ENCODE data around the gene BTBD9.

Gene BTBD9

DNA sequence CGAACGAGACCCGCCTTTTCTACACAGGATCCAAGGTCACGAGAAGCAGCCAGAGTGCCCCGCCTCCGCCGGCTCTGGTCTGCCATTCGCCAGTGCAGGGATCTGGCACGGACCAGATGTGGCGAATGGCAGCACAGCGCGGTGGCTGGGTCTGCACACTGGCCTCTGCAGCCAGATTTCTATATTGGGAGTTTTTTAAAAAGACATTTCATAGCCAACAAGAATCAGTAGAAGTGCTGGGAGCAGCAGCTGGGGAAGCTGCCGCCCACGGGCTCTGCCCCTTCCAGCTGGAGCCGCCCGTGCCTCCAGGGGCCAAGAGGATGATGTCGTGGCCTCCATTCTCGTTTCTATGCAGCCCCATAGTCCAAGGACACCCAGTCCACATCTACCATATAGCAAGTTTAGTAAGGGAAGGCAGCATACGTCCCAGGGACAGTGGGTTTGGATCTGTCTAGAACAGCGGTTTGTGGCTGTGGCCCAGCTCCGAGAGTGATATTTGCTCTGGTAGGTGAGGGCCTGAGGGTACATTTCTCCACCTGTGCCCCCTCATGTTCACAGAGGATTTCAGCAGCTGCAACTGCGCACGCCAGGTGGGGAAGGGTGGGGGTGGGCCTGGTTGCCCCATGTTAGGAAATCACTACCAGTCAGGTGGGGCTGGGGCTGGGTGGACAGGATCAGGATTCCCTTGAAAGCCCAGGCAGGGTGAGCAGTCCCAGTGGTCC is 486.5 kb downstream of the BTBD9 start:
- DNase-seq, result no peak

DNA sequence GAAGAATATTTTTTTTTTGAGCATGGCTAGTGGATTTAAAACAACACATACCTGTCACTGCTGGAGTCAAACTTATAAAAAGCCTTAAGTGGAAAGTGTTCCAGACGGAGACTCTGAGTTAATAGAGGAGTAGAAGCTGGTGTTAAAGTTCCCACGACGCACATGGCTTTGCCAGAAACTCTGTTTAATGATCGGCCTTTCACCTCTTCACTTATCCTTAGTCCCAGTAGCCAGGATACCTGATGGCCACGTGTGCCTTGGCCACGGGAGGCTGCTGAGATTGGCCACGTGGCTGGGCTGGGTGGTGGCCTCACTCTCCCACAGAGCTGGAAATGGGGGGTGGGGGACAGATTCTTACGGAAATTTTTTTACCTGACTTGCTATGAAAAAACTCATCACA is 487.1 kb downstream of the BTBD9 start:
- DNase-seq, result no peak

DNA sequence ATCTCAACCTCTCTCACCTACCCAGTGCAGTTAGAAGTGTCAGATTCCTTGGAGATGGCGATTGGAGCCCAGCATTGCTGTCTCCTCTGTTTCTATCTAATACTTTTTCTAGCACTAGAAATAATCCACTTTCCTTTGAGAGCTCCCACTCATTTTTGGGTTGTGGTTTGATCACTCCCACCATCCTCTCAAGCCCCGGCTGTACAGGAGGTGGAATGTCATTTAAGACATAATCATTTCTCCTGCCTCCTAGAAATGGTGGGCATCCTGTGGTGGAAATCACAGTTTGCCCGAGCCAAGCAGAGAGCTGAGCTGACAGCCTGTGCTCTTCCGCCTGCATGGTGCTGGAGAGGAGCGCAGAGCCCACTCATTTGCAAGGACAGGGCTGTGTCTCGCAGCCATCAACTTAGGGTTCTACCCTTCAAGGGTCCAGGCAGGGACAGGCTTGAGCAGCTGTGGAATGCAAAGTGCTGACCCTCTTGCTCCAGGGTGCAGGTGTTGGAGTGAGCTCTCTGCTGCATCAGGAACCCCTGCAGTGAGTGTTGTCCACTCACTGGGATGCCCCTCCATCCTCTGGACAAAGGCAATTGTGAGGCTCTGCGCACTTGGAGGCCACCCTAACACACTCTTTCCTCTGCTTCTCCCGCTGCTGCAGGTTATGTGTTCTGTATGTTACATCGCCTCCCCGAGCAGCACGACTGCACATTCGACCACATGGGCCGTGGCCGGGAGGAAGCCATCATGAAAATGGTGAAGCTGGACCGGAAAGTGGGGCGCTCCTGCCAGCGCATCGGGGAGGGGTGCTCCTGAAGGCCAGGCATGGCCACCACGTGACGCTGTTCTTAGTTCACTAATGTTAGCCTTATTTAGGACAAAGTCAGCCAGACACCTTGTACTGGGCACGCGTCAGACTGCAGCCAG is 487.9 kb downstream of the BTBD9 start:
- no peak for DNase-seq

DNA sequence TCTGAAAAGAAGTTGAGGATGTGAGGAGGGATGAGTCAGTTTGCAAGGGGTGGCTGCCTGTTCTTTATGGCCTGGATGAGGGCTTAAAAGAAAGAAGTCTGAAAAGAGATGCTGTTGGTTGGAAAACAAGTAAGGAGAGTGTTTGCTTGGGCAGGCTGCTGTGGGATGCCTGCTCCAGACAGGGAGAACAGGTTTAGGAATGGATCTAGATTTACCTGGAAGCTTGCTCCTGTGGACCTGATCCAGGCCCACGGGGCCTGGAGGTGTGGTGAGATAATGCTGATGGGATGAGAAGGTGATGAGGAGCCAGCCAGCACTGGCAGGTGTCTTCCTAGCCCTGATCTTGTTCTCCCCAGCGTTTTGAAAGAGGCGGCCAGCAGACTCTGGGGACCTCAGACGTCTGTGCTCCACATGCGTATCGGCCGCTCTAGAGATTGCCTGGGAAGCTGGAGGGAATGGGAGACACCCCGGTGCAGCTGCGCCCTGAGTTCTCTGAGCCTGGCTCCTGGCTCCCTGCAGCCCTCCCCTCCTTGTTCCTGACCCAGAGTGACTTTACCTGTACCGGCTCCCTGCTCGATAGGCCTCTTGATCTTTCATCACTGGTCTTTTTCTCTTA is 488.9 kb downstream of the BTBD9 start:
- DNase-seq, result no peak

DNA sequence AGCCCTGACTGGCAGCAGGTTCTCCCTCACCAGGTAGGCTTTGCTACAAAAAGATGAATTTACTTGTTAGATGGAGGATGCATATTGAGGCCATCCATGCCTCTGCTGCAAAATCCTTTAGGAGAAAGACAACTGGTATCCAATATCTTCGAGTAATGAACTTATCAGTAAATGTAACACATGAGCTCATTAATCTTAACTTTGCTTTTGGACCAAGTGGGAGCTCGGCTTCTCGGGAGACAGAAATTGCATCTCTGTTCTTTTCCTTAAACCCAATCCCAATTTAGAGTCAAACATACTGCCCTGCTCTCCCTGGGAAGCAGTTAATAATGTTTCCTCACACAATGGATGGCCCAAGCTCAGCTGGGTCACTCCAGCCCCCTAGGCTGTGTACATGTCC is 489.7 kb downstream of the BTBD9 start:
- no peak for DNase-seq

DNA sequence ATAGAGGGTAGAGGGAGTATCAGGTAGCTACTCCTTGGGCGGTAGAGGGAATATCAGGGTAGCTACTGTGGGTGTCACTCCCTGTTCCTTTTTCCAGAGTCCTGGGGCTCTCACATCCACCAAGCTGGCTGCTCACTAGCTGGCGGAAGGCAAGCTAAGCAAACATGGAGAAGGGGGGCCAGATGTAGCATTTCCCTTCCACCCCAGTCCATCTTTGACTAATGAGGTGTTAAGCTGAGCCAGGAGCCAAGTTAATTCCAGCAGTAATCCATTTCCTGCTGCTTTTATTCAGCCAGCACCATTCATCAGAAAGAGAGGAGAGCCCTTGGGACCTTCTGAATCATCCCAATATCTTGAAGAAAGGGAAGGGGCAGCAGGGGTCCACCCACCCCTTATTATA is 490.2 kb downstream of the BTBD9 start:
- DNase-seq, result no peak

DNA sequence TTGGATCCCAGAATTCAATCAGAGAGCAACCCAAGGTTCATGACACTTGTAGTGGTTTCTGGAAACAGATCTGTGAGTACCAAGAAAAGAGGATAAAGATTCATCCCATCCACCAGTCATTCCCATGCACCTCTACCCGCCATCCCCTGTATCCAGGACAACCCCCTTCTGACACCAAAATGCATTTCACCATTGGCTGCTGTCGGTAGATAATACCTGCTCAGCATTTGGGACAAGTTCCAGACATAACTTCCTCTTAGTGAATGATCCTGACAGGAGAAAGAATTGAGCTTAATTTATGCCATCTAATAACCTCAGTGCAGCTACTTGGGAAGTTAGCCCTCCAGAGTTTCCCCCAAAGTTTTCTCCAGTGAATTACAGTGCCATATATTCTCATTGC is 491.1 kb downstream of the BTBD9 start:
- DNase-seq, result no peak

DNA sequence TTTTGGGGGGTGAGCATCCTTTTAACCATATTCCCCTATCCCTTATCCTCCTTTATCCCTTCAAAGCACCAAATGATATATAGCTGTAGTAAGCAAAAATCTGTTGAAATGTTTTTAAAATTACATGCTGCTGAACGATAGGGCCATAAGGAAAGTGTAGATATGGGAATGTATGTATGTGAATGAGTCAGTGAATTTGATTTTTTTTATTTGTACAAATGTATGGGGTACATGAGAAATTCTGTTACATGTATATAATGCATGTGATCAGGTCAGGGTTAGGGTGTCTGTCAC is 493.0 kb downstream of the BTBD9 start:
- DNase-seq, result no peak

DNA sequence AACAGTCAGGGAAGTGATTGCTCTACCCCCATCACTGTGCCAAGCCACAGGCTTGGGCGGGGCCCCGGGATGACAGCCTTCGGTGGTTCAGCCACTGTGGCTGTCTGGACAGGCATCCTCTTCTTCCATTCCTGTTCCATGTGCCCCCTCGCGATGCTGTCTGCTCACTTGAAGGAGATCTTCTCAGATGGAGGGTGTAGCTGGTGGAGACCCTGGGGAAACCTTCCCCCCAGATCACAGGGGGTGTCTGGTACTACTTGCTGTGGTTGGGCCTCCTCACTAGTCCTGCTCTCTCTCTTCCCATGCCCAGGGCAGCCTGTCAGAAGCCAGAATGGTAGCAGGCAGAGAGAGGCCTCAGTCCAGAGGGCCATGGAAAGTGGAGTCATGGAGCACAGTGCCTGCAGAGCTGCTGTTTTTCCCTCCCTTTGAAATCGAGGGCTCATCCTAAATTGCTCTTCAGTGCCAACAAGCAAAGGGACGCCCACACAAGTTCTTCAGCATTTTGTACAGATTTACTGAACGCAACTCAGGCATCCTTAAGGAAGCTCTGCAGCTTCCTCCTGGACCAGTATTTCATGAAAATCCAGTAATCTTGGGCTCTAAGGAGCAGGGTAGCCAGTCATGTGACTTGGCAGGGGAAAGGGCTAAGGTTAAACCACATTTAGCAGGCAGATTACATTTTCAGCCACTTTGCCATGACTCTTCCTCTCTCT is 493.6 kb downstream of the BTBD9 start:
- DNase-seq, result no peak

DNA sequence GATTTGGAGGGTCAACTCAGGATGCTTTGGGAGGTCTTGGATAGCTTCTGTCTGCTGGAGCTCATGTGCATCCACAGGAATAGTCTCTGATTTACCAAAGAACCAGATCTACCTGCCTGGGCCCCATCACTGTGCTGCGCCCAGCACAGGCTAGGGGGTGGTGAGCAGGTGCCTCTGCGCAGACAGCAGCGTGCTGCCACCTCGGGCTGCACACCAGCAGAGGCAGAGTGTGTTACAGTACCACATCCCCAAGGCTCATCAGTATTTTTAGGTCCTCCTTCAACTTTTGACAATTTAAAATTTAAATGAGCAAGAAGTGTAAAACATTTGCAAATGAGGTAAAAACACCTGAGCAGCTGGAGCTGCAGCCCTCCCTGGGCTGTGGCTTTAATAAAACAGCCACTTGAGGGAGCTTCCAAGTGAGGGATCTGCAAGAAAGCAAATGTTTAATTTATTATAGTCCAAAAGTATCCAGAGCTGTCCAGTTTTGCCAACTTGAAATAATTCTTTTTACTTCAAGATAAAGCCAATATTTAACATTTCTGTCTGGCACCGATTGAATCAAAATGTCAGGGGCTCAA is 495.3 kb downstream of the BTBD9 start:
- no peak for DNase-seq

DNA sequence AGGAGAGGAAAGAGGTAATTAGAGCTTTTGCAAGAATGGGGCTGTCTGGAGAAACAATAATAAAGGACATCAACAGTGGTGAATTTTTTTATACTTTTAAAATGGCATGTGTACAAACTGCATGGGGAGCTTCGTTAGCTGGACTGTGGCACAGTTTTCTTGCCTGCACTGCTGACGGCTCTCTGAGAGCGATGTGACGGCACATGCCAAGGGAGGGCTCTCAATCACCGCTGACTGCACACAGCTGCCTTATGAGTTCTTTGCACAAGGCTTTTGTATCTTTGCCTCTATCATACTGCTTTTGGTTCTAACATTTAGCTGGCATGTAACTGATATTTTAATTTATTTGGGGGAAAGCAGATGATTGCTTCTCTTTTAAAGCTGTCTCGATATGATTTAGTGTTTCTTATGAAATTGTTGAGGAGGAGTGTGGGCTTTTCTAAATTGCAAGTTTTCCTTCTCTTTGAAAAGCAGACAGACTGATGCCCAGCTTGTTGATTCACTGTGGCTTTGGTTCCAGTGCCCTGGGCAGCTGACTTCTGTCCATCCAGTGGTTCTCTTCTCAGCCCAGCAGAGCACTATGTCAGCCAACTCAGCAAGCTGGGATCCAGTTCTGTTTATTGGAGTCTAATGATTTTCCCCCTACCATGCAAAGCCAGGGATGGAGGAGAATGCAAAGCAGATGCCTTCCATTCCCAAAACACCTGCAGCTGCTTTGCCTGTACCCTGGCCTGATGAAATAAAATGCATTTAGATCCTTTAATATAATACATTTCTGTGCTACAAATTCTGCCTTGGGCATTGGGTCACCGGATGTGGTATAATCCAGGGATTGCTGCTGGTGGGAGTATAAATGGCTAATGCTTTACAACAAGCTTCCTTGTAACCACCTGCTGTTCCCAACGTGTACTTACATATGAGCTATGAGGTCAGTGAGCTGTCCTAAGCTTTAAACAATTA is 496.3 kb downstream of the BTBD9 start:
- no peak for DNase-seq

DNA sequence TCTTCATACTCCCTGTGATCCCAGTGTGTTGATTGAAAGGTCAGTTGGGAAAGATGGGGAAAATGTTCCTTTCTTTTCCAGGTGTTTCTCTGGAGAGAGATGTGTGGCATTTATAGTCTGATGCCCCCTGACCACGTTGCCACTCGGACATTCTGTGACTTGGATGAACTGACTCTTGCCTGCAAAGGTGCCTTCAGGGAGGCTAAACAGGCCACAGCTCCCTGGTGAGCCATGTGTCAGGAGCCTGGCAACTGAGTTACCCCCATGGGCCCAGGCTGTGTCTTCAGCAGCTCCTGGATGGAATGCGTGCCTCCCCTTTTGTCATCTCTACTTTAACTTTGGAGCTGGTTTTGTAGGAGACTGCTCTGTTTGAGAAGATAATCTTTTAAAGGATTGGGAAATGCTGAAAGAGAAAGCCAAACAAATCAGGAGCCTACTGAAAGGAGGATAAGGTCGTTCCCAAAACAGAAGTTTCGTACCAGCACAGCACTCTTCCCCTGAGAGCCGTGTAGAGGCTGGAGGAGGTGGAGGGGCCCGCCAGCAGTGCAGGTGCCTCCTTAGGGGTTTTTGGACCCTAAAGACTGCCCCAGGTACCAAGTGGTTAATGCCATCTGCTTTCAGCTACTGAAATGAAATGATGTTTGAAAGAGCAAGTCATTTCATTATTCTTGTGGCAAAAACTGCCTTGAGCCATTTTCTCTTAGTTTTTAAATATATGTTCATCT is 497.4 kb downstream of the BTBD9 start:
- no peak for DNase-seq

DNA sequence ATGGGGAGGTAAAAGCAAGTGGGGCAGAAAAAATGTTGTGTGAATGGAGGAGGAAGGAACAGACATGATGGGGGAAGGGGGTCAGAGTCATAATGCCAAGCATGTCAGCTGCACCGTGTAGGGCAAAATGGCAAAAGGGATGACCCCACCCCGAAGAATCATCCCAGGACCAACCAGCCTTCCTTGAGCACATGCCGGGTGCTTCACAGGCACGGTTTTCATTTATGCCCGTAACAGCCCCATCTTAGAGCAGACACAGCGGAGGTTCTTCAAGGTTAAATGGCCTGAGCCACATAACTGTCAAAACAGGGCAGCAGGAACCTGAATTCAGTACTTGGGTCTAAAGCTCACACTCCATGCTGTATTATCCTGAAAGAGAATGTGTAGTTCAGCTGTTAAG is 498.0 kb downstream of the BTBD9 start:
- DNase-seq, result no peak

DNA sequence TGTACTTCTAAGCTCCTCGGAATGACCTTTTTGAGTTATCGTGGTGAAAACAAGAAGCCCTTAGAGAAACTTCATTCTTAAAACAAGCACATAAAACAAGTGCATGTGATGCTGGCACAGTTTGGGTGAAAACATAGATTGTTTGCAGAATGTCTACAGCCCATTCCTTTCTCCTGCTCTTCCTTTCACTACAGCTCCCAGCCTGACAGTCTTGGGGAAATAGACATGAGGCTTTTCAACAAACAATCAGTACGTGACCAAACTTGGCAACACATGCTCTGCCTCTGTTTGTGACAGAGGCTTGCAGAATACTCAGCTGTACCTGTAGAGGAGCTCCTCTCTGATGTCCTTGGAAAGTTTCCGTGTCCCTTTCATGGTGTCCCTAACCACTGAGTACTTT is 498.6 kb downstream of the BTBD9 start:
- DNase-seq, result no peak

DNA sequence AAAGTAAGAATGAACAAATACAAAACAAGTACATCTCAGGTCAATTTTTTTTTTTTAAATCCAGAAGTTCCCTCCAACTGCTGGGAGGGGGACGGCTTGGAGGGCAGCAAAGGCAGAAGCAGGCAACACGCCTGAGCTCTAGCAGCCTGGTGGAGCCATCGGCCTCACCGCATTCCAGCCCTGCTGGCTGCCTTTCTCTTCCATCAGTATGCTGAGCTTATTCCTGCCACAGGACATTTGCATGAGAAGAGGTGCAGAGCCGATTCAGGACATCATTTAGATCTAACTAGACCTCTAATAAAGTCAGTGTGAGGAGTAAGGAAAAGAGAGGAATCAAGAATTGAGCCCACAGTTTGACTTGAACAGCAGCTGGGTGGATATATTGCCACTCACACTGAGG is 501.4 kb downstream of the BTBD9 start:
- DNase-seq, result no peak

DNA sequence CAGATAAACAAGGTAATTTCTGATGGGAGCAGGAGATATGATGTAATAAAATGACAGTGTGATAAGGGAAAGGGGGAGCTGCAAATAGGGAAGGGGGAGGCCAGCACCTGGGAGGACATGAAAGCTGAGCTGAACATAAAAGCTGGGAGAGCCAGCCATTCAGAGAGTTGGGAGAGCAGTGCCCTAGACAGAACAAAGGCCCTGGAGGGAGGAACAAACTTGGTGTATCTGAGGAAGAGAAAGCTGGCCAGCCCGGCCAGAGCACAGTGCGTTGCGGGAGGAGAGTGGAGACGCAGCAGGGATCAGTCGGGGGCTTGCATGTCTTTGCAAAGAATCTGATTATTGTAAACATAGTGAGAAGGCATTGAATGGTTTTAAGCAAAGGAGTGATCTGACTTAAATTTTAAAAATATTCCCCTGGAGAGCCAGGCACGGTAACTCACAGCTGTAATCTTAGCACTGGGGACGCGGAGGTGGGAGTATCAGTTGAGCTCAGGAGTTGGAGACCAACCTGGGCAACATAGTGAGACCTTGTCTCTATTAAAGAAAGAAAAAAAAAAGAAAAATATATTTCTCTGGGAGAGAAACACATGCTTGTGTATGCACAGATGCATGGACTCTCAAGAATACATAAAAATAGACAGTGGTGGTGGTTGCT is 502.0 kb downstream of the BTBD9 start:
- DNase-seq, result no peak

DNA sequence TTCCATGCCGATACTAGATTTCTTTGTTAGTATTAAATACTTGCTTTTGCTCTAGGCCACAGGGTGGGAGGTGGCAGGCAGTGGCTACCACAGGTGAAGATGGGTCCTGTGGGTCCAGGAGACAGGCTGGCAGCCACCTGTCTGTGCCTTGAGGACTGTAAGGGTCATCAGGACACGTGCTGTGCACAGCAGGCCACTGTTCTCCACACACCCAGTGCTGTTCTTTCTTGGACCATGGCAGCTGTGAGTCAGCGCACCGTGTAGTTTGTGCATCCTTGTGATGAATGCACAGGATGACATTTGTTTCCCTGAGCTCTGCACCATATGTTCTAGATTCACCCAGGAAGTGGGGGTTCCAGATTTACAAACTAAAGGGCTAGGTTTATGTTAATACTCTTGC is 503.2 kb downstream of the BTBD9 start:
- DNase-seq, result no peak

DNA sequence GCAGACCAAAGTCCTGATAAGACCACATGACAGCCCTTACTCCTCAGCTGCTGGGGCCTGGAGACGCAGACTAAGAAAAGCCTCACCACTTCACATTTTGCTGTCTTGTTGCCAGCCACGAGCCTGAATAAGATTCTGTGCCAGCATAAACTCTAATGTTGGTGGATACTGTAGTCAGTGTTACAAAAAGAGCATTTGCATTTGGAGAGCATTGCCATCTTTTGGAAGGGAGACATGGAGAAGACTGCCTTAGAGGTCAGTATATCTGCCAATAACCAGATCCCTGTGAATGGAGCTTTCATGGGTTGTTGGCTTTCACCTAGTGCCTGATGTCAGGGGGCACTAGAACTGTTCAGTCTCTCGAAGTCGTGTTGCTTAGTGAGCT is 505.0 kb downstream of the BTBD9 start:
- DNase-seq, result no peak

DNA sequence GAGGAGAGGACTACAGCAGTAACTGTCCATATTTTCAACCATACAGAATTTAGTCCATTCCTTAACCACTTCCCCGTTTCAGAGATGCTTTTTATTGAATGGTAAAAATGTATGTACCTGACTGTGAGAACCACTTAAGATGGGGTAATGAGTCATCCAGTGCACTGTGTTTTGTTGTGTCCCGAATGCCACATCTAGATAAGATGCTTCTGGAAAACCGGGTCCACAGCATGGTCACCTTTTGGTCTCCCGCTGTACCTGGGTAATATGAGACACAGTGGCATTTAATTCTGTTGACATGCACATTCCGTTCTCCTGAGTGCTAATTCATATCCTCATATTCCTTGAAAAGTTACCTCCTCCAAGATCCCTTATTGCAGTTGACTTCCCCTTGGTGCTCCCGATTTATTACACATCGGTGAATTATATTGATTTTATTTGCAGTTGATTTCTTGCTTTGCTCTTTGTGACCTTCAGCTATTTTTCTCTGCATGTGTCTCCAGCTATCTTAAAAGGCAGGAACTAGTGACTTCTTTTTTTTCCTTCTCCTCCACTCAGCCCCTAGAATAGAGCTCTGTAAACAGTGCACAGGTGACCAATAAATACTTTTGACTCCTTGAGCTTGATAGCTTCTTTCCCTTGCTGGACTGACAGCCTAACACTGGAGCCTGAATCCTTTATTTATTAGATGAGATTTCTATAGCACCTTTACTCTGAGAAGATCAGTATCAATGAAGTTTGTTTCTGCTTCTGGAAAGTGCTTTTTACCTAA is 505.6 kb downstream of the BTBD9 start:
- no peak for DNase-seq

DNA sequence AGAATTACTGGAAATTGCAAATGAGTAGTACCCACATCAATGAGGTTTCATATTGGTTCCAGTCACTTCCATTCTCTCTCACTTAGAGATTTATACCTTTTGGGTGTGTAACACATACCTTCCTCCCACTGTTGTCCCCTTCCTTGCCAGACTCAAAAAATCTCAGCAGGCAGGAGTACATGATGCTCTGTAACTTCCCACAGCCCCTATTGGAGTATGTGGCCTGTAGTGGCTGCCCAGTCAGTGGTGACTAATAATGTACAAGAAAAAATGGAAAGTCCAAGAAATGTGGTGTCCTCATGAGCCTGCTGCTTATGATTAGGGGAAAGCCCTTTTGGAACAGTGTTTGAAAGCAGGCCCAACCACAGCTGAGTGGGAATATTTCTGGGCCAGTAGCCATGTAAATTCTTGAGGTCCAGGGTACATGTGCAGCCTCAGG is 508.2 kb downstream of the BTBD9 start:
- no peak for DNase-seq

All from GDM1 (cell line).